CD14-positive monocyte (primary cell): Measurements from ENCODE around the gene RNF222. TPM values are rescaled to one million over a fixed set of nuclear protein-coding genes. Genes with fewer than 3 reads are reported as not detected.
"Not testable (repeated sequence)": the region's sequence is repeated elsewhere in the genome, so short reads cannot be mapped to it uniquely, and the experiment has no call there.

Source experiments
- DNase-seq, 3 donors: peaks; one replicate each; pipeline ENCODE4 v3.0.0-alpha.2; 2011 to 2022
- H2AFZ ChIP-seq: 2 replicates; pipeline ENCODE4 v1.6.0; 2012; ENCODE audit warnings: mild to moderate bottlenecking, low read depth, low read length, inconsistent platforms; ENCODE audit not compliant: insufficient read depth, poor library complexity, severe bottlenecking
- H3K27ac ChIP-seq, 2 donors: 1 replicate in 1 of 2; 2 replicates in 1 of 2; pipeline ENCODE4 v1.5.1; 2012 to 2013; ENCODE audit warnings: low read length in 2 of 2, control low read depth in 1 of 2, inconsistent platforms in 1 of 2, low read depth in 1 of 2, mild to moderate bottlenecking in 1 of 2
- H3K27me3 ChIP-seq, 2 donors: one replicate each; pipeline versions ENCODE4 v1.6.0 to v1.6.1; 2011 to 2013; ENCODE audit warnings: low read length in 2 of 2; ENCODE audit not compliant: control insufficient read depth in 2 of 2, insufficient read depth in 2 of 2
- H3K36me3 ChIP-seq, 2 donors: replicated peaks in 1 of 2; 1 replicate in 1 of 2; 2 replicates in 1 of 2; pipeline versions ENCODE4 v1.5.1 to v1.6.1; 2012 to 2013; ENCODE audit warnings: low read length in 2 of 2, control low read depth in 1 of 2, inconsistent platforms in 1 of 2, mild to moderate bottlenecking in 1 of 2; ENCODE audit not compliant: insufficient read depth in 2 of 2, control insufficient read depth in 1 of 2
- H3K4me1 ChIP-seq, 2 donors: 1 replicate in 1 of 2; 2 replicates in 1 of 2; pipeline versions ENCODE4 v1.5.1 to v1.6.1; 2012 to 2013; ENCODE audit warnings: low read length in 2 of 2, control low read depth in 1 of 2, inconsistent platforms in 1 of 2, mild to moderate bottlenecking in 1 of 2, moderate library complexity in 1 of 2; ENCODE audit not compliant: insufficient read depth in 2 of 2, control insufficient read depth in 1 of 2
- H3K4me2 ChIP-seq: replicated peaks from 2 replicates; pipeline ENCODE3; 2012; ENCODE audit warnings: low read length, moderate library complexity, mild to moderate bottlenecking; ENCODE audit not compliant: poor library complexity, severe bottlenecking; ENCODE audit errors: extremely low read depth
- H3K4me3 ChIP-seq, 3 experiments: fragments of 200-600 bp in 1 of 3; sonication (generic) in 1 of 3; replicated peaks in 1 of 3; 1 replicate in 2 of 3; 2 replicates in 1 of 3; pipeline ENCODE4 v1.5.1; 2011 to 2013; ENCODE audit warnings: low read length in 3 of 3, mild to moderate bottlenecking in 3 of 3, control low read depth in 2 of 3, low read depth in 2 of 3, inconsistent platforms in 1 of 3, moderate library complexity in 1 of 3
- H3K79me2 ChIP-seq: 2 replicates; pipeline ENCODE4 v1.6.0; 2012; ENCODE audit warnings: mild to moderate bottlenecking, control low read depth, inconsistent platforms, low read length, moderate library complexity; ENCODE audit not compliant: insufficient read depth
- H3K9ac ChIP-seq: 2 replicates; pipeline ENCODE4 v1.6.0; 2017; ENCODE audit warnings: low read length, mild to moderate bottlenecking; ENCODE audit not compliant: insufficient read depth, poor library complexity, severe bottlenecking
- H3K9me3 ChIP-seq, 2 donors: replicated peaks in 1 of 2; 1 replicate in 1 of 2; 2 replicates in 1 of 2; pipeline versions ENCODE4 v1.5.1 to v1.6.1; 2012 to 2013; ENCODE audit warnings: low read length in 2 of 2, control low read depth in 1 of 2; ENCODE audit not compliant: control insufficient read depth in 1 of 2, insufficient read depth in 1 of 2
- H4K20me1 ChIP-seq: 2 replicates; pipeline ENCODE4 v1.6.0; 2012; ENCODE audit warnings: mild to moderate bottlenecking, low read length, control low read depth, moderate library complexity; ENCODE audit not compliant: insufficient read depth
- H3K27ac Mint-ChIP-seq, 7 donors: one replicate each; pipeline ENCODE4 v1.8.0; 2020; ENCODE audit warnings: mild to moderate bottlenecking in 7 of 7, mixed read lengths in 7 of 7, moderate library complexity in 6 of 7, inconsistent platforms in 2 of 7
- H3K27me3 Mint-ChIP-seq, 3 donors: one replicate each; pipeline ENCODE4 v1.8.0; 2021 to 2022; ENCODE audit warnings: low read depth in 3 of 3, mild to moderate bottlenecking in 3 of 3, mixed read lengths in 3 of 3, moderate library complexity in 3 of 3, inconsistent platforms in 1 of 3
- H3K36me3 Mint-ChIP-seq, 2 donors: one replicate each; pipeline ENCODE4 v1.8.0; 2020; ENCODE audit warnings: mixed read lengths in 2 of 2, inconsistent platforms in 1 of 2, mild to moderate bottlenecking in 1 of 2
- H3K4me1 Mint-ChIP-seq: one replicate; pipeline ENCODE4 v1.8.0; 2020; ENCODE audit warnings: mild to moderate bottlenecking, mixed read lengths
- H3K4me3 Mint-ChIP-seq, 2 donors: one replicate each; pipeline ENCODE4 v1.8.0; 2020; ENCODE audit warnings: mild to moderate bottlenecking in 2 of 2, mixed read lengths in 2 of 2, moderate library complexity in 1 of 2
- H3K9me3 Mint-ChIP-seq, 7 donors: one replicate each; pipeline ENCODE4 v1.8.0; 2020 to 2022; ENCODE audit warnings: mixed read lengths in 7 of 7, mild to moderate bottlenecking in 6 of 7, moderate library complexity in 6 of 7, inconsistent platforms in 2 of 7
- CTCF ChIP-seq: fragments of 200-600 bp; IDR thresholded peaks from one replicate; pipeline ENCODE4 v1.8.0; 2022; ENCODE audit warnings: antibody characterized with exemption, mild to moderate bottlenecking
- WGBS: methylation state at CpG from one replicate; pipeline ENCODE4 v1.1.5; 2013; ENCODE audit warnings: missing lambda C conversion rate; ENCODE audit not compliant: insufficient coverage; 5-methylcytosine and 5-hydroxymethylcytosine counted together
- intact Hi-C, 2 donors: fragments of 100-400 bp; cut with micrococcal nuclease; formaldehyde crosslinking; loops; one replicate each; pipeline versions ENCODE4 v1.15.0 to v1.15.1; 2023
- polyA plus RNA-seq, 3 donors: library from polyadenylated mRNA; depleted of rRNA in 1 of 3; unstranded in 2 of 3; stranded (reverse) in 1 of 3; fragments of 300-500 nt in 2 of 3; fragments of >200 nt in 1 of 3; fragmentation: Illumina TruSeq in 2 of 3; gene quantifications; 1 replicate in 2 of 3; 2 replicates in 1 of 3; pipeline ENCODE4 v1.2.3, GENCODE V29; 2012 to 2021

The RNF222 gene
- polyA plus RNA-seq, 3 donors: not detected

DNA sequence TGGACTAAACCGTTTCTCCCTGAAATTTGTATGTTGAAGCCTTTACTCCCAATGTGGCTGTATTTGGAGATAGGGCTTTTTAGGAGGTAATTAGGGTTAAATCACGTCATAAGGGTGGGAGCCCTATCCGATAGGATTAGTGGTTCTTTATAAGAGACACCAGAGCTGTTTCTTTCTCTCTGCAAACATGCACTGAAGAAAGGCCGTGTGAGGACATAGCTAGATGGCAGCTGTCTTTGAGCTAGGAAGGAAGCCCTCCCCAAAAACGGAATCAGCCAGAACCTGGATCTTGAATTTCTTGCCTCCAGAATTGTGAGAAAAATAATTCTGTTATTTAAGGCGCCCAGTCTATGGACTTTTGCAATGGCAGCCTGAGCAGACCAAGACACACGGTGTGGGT lies 43.9 kb downstream of the RNF222 start:
- no peak overlapping the region for H3K4me3 Mint-ChIP-seq
- Histone ChIP-seq H3K9ac (no peak overlapping the region), H2AFZ (no peak overlapping the region), H3K4me1 (peaks cover 0 to 4% of the 10 kb centered on the region in 2 donors), H3K79me2 (no peaks in the 10 kb centered on the region), H3K4me2 (no peak overlapping the region), H3K27ac (no peak overlapping the region), H3K27me3 (no peaks in the 10 kb centered on the region), H3K4me3 (no peak overlapping the region), H4K20me1 (no peaks in the 10 kb centered on the region), H3K36me3 (no peaks in the 10 kb centered on the region), H3K9me3 (no peaks in the 10 kb centered on the region)
- no peaks in the 10 kb centered on the region for H3K36me3 Mint-ChIP-seq
- peaks cover 0 to 3% (median 0%) of the 10 kb centered on the region in 3 donors for H3K27me3 Mint-ChIP-seq
- DNase-seq: no peak
- H3K4me1 Mint-ChIP-seq: peaks cover 6% of the 10 kb centered on the region
- intact Hi-C loops: no loop called here
- 75% methylated on average over 1 of the region's 7 CpGs for whole genome bisulfite sequencing
- no peak overlapping the region for H3K27ac Mint-ChIP-seq
- no peak for TF ChIP-seq CTCF
- H3K9me3 Mint-ChIP-seq: peaks cover 0 to 5% (median 0%) of the 10 kb centered on the region in 7 donors

DNA sequence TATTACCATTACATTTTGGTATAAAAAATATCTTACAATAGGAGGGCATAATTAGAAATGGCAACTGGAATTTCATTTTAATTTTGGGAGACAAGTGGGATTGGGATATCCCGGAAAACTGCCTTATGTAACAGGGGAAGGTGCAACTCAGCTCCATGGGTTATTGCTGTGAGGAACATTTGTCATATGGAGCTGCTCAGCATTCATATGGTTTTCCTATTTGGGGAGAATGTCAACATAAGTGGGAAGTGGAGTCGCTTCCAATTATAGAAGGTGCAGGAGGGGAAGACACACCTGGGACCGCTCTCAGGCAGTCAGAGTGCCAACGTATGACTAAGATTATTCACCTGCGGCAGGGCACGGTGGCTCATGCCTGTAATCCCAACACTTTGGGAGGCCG lies 47.3 kb downstream of the RNF222 start:
- DNase-seq: no peak
- Mint-ChIP-seq H3K4me3 (no peak overlapping the region), H3K27me3 (peaks cover 13 to 26% (median 21%) of the 10 kb centered on the region in 3 donors), H3K36me3 (no peaks in the 10 kb centered on the region), H3K9me3 (peaks cover 0 to 3% (median 0%) of the 10 kb centered on the region in 7 donors), H3K4me1 (peaks cover 11% of the 10 kb centered on the region), H3K27ac (no peak overlapping the region)
- Histone ChIP-seq H3K27me3 (peaks cover 0 to 20% of the 10 kb centered on the region in 2 donors), H3K27ac (no peak overlapping the region), H3K36me3 (no peaks in the 10 kb centered on the region), H4K20me1 (no peaks in the 10 kb centered on the region), H3K79me2 (no peaks in the 10 kb centered on the region), H2AFZ (no peak overlapping the region), H3K4me3 (no peak overlapping the region), H3K9ac (no peak overlapping the region), H3K4me1 (peaks cover 0 to 4% of the 10 kb centered on the region in 2 donors), H3K4me2 (no peak overlapping the region), H3K9me3 (no peaks in the 10 kb centered on the region)
- WGBS: 96% methylated on average over 3 of the region's 7 CpGs
- TF ChIP-seq CTCF: no peak
- intact Hi-C loops: no loop called here

GRCh38 chr17:8347001-8347400 lies 50.6 kb downstream of the RNF222 start:
- H3K36me3 ChIP-seq, H3K36me3 Mint-ChIP-seq, H3K9me3 Mint-ChIP-seq, H3K4me3 ChIP-seq, DNase-seq, H3K4me1 ChIP-seq, H2AFZ ChIP-seq, H3K4me2 ChIP-seq, H3K9ac ChIP-seq, H4K20me1 ChIP-seq, intact Hi-C loops, H3K27ac ChIP-seq, H3K79me2 ChIP-seq, H3K9me3 ChIP-seq, H3K27ac Mint-ChIP-seq, H3K4me1 Mint-ChIP-seq: not testable (repeated sequence)
- peaks cover 0 to 25% of the 10 kb centered on the region in 2 donors for H3K27me3 ChIP-seq
- Mint-ChIP-seq H3K27me3 (peaks cover 19 to 30% (median 28%) of the 10 kb centered on the region in 3 donors), H3K4me3 (peak overlapping the region in 1 of 2 donors; percentile 60)
- WGBS: 57% methylated on average over 17 of the region's 25 CpGs
